Measurements from ENCODE around the gene TDRD3.
"Not testable (repeated sequence)": the region's sequence is repeated elsewhere in the genome, so short reads cannot be mapped to it uniquely, and the experiment has no call there.

The TDRD3 gene

DNA sequence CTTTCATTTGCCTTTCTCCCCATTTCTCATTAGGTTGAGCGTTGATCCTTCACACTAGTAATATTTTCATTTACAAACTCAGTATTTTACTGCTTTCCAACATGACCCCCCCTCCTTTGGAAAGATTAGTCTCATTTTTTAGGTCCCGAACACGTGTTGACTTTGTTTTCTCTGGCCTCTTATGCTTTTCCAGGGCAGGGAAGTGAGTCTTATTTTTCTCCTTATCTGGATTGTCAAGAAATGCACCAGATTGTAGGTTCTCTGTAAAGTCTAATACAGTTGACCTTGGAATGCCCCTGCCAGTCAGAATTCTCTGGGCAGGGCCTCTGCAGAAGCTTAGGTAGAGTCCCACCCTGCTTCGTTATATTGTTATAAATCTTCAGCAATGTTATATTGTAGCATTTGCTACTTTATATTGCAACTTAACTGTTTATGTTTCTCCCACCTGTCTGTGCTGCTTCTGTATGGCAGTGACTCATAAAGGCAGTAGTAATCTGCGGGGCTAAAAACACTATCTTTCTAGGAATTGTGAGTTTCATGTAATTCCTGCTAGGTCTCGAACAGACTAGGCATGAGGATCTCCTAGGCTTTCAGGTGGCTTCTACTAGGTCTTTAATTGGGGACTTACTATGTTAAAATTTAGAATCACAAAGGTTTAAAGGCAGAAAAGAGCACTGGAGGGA lies 2.0 kb downstream of the TDRD3 start:
- no peak for DNase-seq

DNA sequence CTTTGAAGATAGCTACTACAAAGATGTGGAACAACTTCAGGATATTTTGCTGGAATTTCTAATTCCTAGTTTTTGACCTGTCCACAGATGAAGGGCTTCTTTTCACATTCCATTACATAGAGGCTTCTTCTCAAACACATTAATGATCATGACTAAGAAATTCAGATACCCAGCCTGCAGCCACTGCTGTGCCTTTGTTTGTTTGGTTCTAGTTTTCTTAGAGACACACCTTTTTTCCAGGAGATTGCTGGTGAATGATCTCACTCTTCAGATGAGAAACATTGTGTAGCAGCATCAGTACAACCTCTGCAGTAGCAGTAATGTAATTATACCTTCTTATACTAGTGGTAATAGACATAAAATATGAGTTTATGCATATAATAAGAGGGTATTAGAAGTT lies 5.0 kb downstream of the TDRD3 start:
- DNase-seq = no peak

- no peak for DNase-seq
Observed at GRCh38 chr13:60407095-60407494, 10.1 kb downstream of the TDRD3 start.

DNA sequence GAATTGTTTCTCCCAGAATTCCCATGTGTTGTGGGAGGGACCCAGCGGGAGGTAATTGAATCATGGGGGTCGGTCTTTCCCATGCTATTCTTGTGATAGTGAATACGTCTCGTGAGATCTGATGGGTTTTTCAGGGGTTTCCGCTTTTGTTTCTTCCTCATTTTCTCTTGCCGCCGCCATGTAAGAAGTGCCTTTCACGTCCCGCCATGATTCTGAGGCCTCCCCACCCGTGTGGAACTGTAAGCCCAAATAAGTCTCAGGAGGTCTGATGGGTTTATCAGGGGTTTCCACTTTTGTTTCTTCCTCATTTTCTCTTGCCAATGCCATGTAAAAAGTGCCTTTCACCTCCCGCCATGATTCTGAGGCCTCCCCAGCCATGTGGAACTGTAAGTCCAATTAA lies 10.8 kb downstream of the TDRD3 start:
- not testable (repeated sequence) for DNase-seq

DNA sequence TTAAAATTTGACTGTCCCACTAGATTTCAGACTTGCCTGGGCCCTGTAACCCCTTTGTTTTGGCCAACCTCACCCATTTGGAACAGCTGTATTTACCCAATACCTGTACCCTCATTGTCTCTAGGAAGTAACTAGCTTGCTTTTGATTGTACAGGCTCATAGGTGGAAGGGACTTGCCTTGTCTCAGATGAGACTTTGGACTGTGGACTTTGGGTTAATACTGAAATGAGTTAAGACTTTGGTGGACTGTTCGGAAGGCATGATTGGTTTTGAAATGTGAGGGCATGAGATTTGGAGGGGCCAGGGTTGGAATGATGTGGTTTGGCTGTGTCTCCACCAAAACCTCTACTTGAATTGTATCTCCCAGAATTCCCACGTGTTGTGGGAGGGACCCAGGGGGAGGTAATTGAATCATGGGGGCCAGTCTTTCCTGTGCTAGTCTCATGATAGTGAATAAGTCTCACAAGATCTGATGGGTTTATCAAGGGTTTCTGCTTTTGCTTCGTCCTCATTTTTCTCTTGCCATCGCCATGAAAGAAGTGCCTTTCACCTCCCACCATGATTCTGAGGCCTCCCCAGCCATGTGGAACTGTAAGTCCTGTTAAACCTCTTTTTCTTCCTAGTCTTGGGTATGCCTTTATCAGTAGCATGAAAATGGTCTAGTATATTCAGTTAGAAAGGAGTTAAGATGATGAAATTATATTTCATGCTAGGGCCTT lies 12.7 kb downstream of the TDRD3 start:
- not testable (repeated sequence) for DNase-seq

DNA sequence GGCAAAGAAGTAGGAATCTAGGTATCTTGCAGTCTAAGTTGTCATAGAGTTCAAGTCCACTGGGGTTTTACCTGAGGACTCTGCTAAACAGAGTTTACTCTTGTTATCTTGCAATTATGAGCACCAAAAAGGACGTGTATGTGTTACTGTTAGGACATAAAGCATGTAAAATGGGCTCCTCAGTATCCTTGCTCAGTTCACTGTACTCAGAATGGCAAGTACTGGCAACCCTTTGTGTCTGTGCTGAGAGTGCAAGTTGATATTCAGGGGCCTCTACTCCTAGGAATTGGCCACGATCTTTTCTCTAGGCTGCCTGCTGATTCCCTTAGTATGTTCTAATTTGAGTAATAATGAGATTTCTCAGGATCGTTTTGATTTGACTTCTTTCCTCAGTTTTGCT lies 13.3 kb downstream of the TDRD3 start:
- DNase-seq = no peak

GRCh38 chr13:60411464-60411863 lies 14.4 kb downstream of the TDRD3 start:
- DNase-seq = no peak

GRCh38 chr13:60411983-60412382 lies 15.0 kb downstream of the TDRD3 start:
- no peak for DNase-seq

GRCh38 chr13:60412909-60413616 lies 16.0 kb downstream of the TDRD3 start:
- no peak for DNase-seq

DNA sequence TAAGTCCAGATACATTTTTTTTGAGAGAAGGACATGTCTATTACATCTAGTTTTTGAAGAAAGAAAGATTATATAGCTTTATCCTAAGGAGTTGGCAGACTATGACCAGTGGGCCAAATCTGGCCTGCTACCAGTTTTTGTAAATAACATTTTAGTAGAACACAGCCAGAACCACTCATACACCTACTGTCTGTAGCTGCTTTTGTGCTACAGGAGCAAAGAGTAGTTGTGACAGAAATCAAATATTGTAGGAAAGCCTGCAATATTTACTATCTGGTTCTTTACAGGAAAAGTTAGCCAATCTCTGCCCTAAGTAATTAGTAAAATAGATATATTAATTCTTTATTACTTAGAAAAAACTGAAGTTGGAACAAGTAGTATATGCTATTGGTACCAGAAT lies 17.2 kb downstream of the TDRD3 start:
- no peak for DNase-seq

GRCh38 chr13:60417734-60418133 lies 20.7 kb downstream of the TDRD3 start:
- DNase-seq = no peak

DNA sequence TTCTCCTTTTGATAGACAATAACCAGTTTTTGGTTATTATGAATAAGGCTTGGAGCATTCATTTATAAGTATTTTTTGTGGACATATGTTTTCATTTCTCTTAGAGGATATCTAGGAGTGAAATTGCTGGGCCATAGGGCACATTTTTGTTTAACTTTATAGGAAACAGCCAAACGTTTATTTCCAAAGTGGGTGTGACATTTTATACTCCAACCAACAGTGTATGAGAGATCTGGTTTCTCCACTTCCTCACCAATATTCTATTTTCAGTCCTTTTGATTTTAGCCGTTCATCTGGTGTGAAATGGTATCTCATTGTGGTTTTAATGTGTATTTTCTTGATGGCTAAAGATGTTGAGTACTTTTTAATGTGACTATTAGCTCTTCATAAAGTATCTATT lies 21.9 kb downstream of the TDRD3 start:
- DNase-seq = no peak

- no peak for DNase-seq
Observed at GRCh38 chr13:60425332-60425731, 28.3 kb downstream of the TDRD3 start.

GRCh38 chr13:60426075-60426474 lies 29.1 kb downstream of the TDRD3 start:
- no peak for DNase-seq

- DNase-seq = no peak
Observed at GRCh38 chr13:60427285-60427684, 30.3 kb downstream of the TDRD3 start.

GRCh38 chr13:60431108-60431700 lies 34.2 kb downstream of the TDRD3 start:
- DNase-seq = peak; percentile 67

- DNase-seq = no peak
Observed at GRCh38 chr13:60433505-60433904, 36.5 kb downstream of the TDRD3 start.

DNA sequence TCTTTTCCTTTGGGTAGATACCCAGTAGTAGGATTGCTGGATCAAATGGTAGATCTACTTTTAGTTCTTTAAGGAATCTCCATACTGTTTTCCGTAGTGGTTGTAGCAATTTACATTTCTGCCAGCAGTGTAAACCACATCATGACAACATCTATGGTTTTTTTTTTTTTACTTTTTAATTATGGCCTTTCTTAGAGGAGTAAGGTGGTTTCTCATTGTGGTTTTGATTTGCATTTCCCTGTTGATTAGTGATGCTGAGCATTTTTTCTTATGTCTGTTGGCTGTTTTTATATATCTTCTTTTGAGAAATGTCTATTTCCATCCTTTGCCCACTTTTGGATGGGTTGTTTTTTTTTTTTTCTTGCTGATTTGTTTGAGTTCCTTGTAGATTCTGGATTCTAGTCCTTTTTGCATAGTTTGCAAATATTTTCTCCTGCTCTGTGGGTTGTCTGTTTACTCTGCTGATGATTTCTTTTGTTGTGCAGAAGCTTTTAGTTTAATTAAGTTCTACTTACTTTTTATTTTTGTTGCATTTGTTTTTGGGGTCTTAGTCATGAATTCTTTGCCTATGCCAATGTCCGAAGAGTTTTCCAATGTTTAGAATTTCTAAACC lies 38.8 kb downstream of the TDRD3 start:
- no peak for DNase-seq

DNA sequence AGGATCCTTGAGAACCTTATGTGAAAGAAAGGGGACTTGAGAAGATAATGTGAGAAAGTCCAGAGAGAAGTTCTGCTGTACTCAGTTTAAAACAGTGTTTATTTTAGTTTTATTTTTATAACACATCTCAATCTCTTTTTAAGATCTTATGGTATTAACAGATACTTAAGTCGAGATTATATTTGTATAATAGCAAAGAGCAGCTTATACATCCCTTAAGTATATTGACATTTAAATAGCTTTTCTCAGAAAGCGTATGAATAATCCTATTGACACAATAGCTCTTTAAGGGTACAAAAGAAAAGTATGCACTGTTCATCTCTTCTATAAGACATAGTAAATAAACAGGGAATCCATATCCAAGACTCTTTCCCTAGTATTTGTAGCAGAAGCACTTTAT lies 42.2 kb downstream of the TDRD3 start:
- no peak for DNase-seq

DNA sequence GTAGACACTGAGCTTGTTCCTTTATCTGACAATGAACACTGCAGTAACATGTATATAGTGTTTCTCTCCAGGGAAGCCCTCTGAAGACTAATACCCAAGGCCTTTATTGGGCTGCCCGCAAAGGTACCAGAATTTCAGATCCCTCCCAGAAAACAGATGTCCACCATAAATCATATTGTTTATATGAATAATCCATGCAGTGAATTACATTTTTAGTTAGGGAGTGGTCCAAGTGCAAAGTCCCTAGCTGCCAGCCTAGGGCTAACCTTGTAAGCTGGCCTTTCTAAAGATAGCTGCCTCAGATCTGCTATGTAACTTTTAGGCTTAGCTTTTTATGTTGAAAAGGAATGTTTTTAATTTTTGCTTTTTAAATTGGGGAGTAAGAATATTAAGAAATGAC lies 44.7 kb downstream of the TDRD3 start:
- no peak for DNase-seq

DNA sequence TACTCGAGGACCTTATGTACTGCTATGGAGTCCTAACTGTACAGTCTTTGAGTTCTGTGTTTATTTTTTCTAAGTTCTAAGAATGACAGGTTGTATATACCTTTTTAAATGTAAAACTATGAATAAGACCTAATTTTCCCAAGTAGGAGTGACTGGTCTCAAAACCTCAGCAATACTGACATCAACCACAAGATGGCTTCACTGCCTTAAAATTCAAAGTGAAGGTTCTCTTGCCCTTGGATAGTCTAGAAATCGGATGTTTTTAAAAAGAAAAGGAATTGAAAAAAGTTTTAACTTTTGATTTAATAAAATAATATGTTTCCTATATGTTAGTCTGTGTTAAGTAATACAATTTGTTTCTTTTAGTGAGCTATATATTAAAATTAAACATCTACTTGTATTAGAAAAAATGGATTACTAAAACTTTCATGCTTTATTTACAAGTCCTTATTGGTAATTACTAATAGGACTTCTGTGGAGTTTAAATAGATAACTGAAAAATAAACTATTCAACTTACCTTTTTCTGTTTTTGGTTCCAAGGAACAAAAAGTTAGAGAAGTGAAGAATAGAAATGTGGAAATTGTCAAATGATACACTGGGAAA lies 52.0 kb downstream of the TDRD3 start:
- DNase-seq = peak; percentile 52

DNA sequence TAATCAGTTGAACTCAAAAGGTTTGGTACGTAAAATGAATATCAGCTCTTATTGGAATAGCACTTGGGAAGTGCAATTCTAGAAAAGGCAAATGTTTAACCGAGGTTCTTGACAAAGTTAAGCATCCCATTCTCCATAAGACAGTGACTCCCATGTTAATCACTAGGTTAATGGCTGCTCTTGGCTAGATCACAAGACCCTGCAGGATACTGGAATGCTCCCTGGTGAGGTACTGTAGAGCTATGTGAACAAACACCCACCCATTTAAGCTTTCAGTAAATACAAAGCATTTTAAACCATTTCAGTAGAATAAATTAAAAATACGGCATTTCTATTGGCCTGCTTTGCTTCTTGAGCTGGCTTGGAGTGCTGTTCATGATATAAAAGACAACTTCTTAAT lies 56.5 kb downstream of the TDRD3 start:
- no peak for DNase-seq

DNA sequence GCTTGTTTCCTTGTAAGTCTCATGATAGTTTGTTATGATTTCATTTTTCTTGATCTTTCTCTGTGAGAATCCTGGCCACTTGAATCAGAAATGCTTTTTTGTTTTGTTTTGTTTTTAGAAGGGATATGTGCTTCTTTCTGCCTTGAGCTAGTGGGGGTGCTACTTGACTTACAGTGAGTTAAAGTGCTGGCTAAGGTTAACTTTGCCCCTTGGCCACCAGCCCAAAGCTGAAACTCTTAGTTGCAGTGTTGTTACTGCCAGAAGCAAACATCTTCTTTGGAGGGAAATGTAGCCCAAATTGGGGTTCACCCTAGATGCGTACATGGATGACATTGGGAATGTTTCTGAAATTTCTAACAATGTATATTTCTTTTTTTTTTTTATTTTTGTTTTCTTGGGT lies 57.4 kb downstream of the TDRD3 start:
- DNase-seq = no peak
